Activated CD8-positive, alpha-beta memory T cell treated with anti-CD3 and anti-CD28 coated beads, Interleukin-2, amount 50 U/mL, for 1 hour (primary cell): ENCODE measurements around the gene NPTXR.
"Not testable (repeated sequence)": the region's sequence is repeated elsewhere in the genome, so short reads cannot be mapped to it uniquely, and the experiment has no call there.

Source experiments
- DNase-seq: peaks from one replicate; pipeline ENCODE4 v3.0.0-alpha.2; 2020; ENCODE audit errors: extremely low read depth

NPTXR gene

DNA sequence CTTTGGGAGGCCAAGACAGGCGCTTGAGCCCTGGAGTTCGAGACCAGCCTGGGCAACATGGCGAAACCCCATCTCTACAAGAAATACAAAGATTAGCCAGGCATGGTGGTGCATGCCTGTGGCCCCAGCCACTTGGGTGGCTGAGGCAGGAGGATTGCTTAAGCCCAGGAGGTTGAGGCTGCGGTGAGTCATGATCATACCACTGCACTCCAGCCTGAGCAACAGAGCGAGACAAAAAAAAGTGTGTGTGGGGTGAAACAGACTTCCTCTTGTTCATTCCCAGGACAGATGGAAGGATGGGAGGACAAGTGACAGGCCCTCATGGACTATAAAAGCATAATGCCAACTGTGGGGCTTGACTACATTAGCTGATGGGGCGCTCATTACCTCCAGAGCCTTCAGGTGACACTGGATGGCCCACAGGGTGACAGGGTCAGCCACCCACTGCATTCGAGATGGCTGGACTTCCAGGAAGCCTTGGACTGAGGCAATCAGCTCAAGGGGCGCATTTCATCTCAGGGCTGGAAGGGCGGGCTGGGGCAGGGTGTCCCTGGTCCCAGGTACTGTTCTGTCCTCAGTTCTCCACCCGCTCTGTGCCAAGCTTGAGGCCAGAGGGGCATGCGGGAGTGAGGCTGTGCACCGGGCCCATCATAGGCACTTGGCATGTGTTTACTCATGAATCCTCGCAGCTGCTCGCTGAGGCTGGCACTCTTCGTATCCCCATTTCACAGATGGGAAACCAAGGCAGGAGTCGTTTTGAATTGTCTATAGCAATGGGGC is 12.5 kb downstream of the NPTXR start:
- no peak for DNase-seq

GRCh38 chr22:38830845-38831108 is 13.1 kb downstream of the NPTXR start:
- no peak for DNase-seq

DNA sequence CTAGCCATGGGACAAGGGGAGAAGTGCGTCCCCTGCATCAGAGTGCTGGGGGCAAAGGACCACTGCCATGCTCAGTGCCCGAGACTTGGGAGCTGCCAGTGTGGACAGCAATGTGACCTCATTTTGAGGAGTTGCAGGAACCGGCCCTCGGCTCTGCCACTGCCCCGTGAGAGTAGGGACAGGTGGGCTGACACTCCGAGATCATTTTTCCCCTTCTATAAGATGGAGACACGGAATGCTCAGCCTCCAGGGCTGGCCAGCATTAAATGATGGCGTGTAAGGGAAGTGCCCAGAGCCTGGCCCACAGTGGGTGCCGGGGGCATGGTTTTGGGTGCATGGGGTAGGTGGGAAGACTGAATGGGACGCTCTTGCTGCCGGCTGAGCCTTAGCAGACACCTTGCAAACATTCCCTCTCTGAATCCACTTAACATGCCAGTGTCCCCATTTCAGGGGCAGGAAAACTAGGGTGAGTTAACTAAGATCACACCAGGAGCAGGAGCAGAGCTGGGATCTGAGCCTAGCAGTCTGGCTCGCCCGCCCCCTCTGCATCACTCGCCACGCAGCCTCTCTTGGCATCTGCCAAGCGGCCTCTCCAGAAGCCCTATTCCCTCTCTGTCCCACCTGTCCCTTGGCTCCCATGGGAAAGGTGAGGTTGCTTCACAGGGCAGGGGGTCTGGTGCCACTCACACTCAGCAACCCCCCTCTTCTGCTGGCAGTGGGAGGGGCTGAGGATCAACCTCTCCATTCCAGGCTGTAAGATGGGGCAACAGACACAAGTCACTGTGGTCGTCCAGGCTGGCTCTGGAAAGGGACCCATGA is 13.6 kb downstream of the NPTXR start:
- no peak for DNase-seq

- no peak for DNase-seq
Observed at GRCh38 chr22:38829485-38829884, 14.3 kb downstream of the NPTXR start.

DNA sequence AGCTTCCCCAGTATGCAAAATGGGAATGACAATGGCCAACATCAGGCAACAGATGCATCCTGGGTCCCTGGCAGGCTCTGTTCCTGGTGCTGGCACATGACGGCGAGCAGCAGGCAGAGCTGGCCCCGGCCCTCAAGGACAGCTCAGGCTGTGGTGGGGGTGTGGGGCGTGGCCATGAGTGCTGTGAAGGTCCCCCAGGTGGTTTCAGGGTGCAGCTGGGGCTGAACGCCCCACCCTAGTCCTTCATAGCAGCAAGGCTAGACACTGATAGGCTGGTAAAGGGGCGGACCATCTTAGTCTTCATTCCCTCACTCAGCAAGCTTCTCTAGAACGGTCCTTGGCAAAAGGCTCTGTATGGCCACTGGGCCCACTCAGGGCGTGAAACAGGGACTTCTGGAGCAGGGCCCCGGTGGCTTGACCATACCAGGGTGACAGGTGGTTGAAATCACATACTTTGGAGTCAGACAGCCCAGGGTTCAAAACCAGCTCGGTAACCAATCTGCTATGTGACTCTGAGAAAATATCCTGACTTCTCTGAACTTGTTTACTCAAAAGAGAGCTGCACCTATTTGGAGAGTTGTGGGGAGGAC is 15.1 kb downstream of the NPTXR start:
- no peak for DNase-seq

DNA sequence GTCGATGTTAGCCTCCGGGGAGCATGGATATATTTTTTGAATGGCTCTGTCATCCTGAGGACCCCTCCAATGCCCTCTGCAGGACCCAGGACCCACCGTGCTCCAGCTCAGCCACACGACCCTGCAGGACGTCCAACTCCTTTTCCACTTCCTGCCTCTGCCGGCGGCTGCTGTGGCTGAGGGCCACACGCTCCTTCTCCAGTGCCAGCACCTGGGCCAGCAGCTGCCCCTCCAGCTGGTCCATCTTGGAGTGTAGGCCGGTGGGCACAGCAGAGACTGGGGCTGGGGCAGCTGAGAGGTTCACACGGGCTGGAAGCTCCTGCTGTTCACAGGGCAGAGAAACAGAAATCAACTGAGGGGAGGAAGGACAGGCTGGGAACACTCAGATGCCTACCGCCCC is 15.6 kb downstream of the NPTXR start:
- DNase-seq, result no peak

GRCh38 chr22:38827510-38827909 is 16.3 kb downstream of the NPTXR start:
- no peak for DNase-seq

DNA sequence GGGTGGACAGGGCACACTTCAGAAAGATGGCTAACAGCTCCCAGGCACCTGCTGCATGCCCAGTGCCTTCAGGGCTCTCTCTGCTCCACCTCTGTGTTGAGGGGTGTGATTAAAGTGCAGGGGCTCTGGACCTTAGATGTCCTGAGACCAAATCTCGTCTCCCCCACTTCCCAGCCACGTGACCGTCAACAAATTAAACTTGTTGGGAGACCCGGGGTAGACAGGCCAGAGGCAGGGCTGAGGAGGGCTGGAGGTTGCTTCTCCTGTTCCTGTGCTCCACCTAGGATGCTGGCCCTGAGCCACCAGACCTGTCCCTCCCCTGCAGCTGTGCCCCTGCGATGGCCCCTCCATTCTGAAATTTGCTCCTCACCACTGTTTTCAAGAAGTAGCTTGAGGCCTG is 17.0 kb downstream of the NPTXR start:
- no peak for DNase-seq

GRCh38 chr22:38826386-38826785 is 17.4 kb downstream of the NPTXR start:
- DNase-seq, result no peak

DNA sequence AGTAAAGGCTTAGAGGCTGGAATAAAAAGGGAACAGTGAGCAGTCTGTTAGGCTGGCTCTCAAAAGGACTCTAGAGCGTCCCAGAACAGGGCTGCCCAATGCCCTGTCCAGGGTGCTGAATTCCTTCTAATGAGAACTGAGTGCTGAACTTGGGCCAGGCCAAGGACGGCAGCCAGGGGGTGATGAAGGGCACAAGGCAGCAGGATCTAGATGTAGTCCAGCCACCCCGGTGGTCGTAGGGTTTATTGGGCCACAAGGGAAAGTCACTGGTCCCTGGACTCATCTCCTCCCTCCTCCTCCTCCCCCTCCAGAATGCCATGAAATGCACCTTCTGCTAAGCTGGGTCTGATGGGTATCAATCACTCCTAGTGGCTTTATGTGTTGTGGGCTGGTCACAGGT is 19.2 kb downstream of the NPTXR start:
- DNase-seq, result no peak

DNA sequence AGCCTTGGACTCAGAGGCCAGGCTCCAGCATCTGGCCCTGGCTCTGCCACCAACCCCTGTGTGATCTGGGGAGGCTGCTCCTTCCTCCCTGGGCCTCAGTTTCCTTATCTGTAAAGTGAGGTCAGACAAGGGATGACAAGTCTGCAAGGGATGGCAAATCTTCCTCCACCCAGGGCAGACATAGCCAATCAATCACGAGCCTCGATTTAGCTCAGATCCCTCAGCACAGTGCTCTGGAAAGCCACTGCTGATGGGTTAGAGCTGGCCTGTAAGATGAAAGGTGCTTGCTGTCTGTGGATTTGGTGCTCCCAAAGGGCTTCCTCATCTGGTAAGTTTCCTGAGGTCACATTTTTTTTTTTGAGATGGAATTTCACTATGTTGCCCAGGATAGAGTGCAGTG is 20.2 kb downstream of the NPTXR start:
- DNase-seq, result no peak

DNA sequence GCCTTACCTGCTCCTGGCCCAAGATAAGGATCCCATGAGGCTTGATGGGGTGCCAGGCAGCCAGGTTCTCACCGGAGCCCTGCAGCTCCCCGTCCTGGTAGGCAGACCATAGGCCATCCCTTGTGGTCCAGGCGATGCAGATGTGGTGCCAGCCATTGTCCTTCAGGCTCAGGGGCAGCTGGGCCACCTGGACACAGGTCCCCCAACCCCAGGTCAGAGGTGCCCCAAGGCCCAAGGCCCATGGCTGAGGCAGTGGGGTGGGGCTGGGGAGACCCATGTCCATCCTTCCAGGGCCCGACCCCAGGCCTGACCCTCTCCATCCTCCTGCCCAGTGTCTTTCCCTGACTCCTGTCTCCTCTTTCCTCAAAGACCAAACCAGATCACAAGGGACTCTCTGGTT is 20.8 kb downstream of the NPTXR start:
- DNase-seq, result no peak

DNA sequence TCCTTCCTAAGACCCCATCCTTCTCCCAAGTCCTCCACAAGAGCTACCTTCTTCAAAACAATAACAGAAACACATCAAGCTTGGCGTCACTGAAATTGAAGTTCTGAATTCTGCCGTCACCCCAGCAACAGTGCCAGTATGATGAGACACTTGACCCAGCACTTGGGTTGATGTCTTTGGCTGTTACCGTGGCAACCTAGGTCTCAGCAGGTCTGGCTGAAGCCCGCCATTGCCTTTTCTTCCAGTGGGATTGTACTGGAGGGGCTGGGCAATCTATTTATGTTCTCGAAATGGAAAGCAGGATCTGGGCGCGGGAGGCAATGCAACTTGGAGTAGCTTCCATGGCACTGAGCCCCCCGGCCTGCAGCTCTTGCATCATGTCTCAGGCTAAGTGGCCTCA is 23.8 kb downstream of the NPTXR start:
- no peak for DNase-seq

GRCh38 chr22:38819387-38819940 is 24.4 kb downstream of the NPTXR start:
- no peak for DNase-seq

DNA sequence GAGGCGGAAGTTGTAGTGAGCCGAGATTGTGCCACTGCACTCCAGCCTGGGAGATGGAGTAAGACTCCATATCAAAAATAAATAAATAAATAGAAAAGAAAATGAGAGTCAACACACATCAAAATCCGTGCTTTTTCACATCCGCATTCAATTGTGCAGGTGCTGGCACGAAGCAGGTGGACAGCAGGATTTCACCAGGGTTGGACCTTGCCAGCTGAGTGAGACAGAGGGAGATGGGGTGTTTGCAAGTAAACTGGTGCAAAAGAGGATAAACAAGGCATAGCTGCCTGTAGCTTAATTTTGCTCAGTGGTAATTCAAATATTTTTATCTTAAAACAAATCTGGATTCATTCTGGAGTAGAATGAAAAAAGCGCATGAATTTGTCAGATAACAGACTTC is 26.6 kb downstream of the NPTXR start:
- no peak for DNase-seq

DNA sequence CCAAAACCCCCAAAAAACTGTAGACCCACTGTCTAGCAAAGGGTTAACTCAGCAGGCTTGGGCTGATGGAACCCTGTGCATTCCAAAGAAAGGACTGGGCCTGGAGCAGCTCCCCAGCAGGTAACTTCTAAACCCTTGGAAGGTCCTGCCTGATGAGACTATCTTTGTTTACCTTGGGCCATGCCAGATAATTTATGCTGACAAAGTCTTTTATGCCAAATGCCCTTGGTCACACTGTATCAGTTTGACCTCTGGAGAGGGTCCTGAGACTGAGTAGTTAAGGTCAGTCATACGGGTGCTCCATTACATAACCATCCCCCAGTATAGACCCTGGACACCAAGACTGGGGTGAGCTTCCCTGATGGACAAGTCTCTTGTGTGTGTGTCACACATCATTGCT is 28.0 kb downstream of the NPTXR start:
- DNase-seq, result no peak

- DNase-seq, result no peak
Observed at GRCh38 chr22:38811241-38811640, 32.6 kb downstream of the NPTXR start.

- not testable (repeated sequence) for DNase-seq
Observed at GRCh38 chr22:38805041-38805593, 38.7 kb downstream of the NPTXR start.

DNA sequence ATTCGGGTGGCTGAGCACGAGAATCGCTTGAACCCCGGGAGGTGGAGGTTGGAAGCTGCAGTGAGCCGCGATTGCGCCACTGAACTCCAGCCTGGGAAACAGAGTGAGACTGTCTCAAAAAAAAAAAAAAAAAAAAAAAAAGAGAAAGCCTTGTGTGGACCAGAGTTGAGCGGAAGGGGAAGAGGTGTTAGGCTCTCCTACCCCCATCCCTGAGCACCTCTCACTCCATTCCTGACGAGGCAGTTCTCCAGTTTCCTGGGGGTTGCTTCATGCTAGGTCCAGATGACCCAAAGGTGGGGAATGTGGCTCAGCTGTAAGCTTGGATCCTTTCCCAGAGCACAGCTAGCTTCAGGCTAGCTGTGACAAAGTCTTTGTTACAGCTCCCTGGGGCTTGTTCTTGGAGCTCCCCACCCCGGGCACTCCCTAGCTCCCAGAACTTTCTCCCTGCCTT is 41.1 kb downstream of the NPTXR start:
- no peak for DNase-seq

DNA sequence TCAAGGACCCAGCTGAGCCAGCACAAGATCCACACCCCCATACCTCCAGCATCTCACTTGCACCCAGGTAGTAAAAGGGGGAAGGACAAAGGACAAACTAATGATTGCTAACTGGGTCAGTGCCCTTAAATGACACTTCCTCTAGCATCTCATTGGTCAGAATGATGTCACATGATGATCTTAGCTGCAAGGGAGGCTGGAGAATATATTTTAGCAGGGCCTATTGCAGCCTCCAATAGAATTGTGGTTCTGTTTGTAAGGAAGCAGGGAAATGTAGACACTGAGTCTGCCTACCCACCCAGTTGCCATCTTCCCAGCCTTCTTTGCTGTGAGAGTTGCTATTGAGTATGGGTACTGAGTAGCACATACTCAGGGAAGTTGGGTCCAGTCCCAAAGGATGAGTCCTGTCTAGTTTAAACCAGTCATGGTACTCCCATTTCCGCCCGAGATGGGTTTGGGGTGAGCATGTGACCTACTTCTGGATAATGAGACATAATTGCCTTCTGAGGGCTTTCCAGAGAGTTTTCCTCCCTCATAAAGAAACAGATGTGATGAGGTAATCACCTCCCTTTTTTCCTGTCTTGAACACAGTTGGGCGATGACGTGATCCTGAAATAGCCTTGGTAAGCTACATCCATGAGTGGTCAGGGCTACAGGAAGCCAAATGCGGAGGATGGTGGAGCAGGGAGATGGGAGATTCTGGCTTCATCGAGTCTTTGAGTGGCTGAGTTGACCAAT is 44.4 kb downstream of the NPTXR start:
- no peak for DNase-seq

GRCh38 chr22:38798496-38798895 is 45.3 kb downstream of the NPTXR start:
- DNase-seq, result no peak
